ENCODE results near the gene INPP5F. TPM values are rescaled to one million over a fixed set of nuclear protein-coding genes. Genes with fewer than 3 reads are reported as not detected.

The INPP5F gene
- total and polyA plus RNA-seq, 2 of the 13 experiments (the other 11 are each of a cell fraction or from before 2014, with no cell fraction given), result 12.5 to 15.7 TPM

DNA sequence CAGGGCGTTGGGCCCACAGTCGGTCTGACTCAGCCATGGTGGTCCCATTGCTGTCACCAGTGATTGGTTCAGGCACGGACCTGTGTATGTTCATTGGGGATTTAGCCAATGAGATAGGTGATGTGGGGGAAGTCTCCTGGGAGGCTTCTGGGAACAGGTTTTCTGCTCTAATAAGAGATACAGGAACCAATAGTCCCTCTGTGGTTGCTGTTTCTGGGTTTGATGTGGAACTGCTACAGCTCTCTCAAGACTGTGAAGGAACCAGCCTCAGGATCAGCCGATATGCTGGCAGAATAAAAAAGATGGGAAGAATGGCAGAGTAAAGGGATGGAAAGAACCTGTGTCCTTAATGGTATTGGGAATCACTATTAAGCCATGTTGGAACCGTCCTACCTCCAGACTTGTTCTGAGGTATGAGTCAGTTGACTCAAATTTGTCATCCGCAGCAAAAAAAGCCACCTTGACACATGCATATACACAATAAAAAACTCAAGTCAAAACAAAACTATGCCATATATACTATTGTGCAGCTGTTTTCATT lies 76.2 kb downstream of the INPP5F start:
- no peaks in the 10 kb centered on the region for H3K79me2 ChIP-seq (ENCODE audit: insufficient read depth, low read length)
- no peak overlapping the region for H3K27ac ChIP-seq (ENCODE audit: extremely low read length, insufficient read depth, low read length)
- CTCF ChIA-PET (ENCODE audit: low intra/inter-chr PET ratio, low total read pairs), result no interaction called here
- H3K4me3 ChIP-seq (replicated peaks in 1 of 3; ENCODE audit: insufficient read depth in 1 of 3, low read depth in 2 of 3, low read length in 3 of 3), result no peak overlapping the region
- no peak overlapping the region for H3K4me2 ChIP-seq (ENCODE audit: low read depth, low read length)
- 96% methylated on average over 6 of the region's 6 CpGs for WGBS (ENCODE audit: low lambda C conversion rate)
- peaks cover 0 to 31% of the 10 kb centered on the region in 2 experiments; a peak in 3 of 5 replicates for H3K36me3 ChIP-seq (replicated peaks in 1 of 2; ENCODE audit: control insufficient read depth in 1 of 2, insufficient read depth in 2 of 2, low read length in 2 of 2)
- FAIRE-seq, result no peak
- in situ Hi-C loops (cut with HindIII; ENCODE audit: extremely low pct_ligation_motif_present, low pct_unique_long_range_greater_than_20kb), result no loop called here
- BruUV-seq (replicated peaks), result no TSS peak
- DNase-seq (ENCODE audit: low spot score), result no peak
- H4K20me1 ChIP-seq (ENCODE audit: insufficient read depth, low read length), result no peaks in the 10 kb centered on the region
- no peak overlapping the region for H2AFZ ChIP-seq (ENCODE audit: low read length)
- no peaks in the 10 kb centered on the region for H3K27me3 ChIP-seq (ENCODE audit: control insufficient read depth in 1 of 2, insufficient read depth in 2 of 2, low read length in 2 of 2)
- no peak overlapping the region for H3K9ac ChIP-seq (ENCODE audit: insufficient read depth, low read depth, low read length)
- TF ChIP-seq, protein P1, sequence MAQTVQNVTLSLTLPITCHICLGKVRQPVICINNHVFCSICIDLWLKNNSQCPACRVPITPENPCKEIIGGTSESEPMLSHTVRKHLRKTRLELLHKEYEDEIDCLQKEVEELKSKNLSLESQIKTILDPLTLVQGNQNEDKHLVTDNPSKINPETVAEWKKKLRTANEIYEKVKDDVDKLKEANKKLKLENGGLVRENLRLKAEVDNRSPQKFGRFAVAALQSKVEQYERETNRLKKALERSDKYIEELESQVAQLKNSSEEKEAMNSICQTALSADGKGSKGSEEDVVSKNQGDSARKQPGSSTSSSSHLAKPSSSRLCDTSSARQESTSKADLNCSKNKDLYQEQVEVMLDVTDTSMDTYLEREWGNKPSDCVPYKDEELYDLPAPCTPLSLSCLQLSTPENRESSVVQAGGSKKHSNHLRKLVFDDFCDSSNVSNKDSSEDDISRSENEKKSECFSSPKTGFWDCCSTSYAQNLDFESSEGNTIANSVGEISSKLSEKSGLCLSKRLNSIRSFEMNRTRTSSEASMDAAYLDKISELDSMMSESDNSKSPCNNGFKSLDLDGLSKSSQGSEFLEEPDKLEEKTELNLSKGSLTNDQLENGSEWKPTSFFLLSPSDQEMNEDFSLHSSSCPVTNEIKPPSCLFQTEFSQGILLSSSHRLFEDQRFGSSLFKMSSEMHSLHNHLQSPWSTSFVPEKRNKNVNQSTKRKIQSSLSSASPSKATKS (CRISPR knock-in tag; IDR thresholded peaks at IDR 0.05), result no peak
- TF ChIP-seq ZNF703 (CRISPR knock-in tag; IDR thresholded peaks at IDR 0.05; ENCODE audit: borderline replicate concordance) (no peak), ARNT2 (CRISPR knock-in tag; IDR thresholded peaks at IDR 0.05; ENCODE audit: low read depth) (no peak)
- H3K9me3 ChIP-seq (ENCODE audit: low read length), result no peaks in the 10 kb centered on the region
- intact Hi-C loops (cut with micrococcal nuclease; ENCODE audit: unreplicated experiment), result no loop called here
- POLR2A ChIA-PET, result no interaction called here
- no peak for ATAC-seq
- no peaks in the 10 kb centered on the region for H3K4me1 ChIP-seq (ENCODE audit: insufficient read depth, low read length)

DNA sequence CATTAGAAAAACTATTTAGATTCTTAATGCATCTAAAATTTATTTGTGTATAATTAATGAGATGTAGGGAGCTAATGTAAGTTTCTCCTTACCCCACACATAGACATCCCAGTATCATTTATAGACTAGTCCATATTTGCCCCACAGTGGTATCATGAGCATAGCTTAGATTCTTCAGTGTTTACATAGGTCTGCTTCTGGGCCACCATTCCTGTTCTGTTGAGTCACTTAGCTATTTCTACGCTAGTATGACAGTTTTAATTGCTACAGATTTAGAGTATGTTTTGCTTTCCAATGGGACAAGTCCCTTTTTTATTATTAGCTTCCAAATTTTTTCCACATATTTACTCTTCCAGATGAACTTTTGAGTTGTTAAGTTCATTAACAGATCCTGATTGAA lies 77.4 kb downstream of the INPP5F start:
- BruUV-seq (replicated peaks), result no TSS peak
- Histone ChIP-seq H3K4me3 (replicated peaks in 1 of 3; ENCODE audit: insufficient read depth in 1 of 3, low read depth in 2 of 3, low read length in 3 of 3) (no peak overlapping the region), H3K4me1 (ENCODE audit: insufficient read depth, low read length) (no peaks in the 10 kb centered on the region), H3K36me3 (replicated peaks in 1 of 2; ENCODE audit: control insufficient read depth in 1 of 2, insufficient read depth in 2 of 2, low read length in 2 of 2) (peaks cover 1 to 32% of the 10 kb centered on the region in 2 experiments; a peak in 4 of 5 replicates), H3K27me3 (ENCODE audit: control insufficient read depth in 1 of 2, insufficient read depth in 2 of 2, low read length in 2 of 2) (no peaks in the 10 kb centered on the region), H4K20me1 (ENCODE audit: insufficient read depth, low read length) (no peaks in the 10 kb centered on the region), H3K27ac (ENCODE audit: extremely low read length, insufficient read depth, low read length) (no peak overlapping the region), H3K79me2 (ENCODE audit: insufficient read depth, low read length) (no peaks in the 10 kb centered on the region), H3K9ac (ENCODE audit: insufficient read depth, low read depth, low read length) (no peak overlapping the region), H3K9me3 (ENCODE audit: low read length) (no peaks in the 10 kb centered on the region), H2AFZ (ENCODE audit: low read length) (no peak overlapping the region), H3K4me2 (ENCODE audit: low read depth, low read length) (no peak overlapping the region)
- ChIA-PET POLR2A (no interaction called here), CTCF (ENCODE audit: low intra/inter-chr PET ratio, low total read pairs) (no interaction called here)
- ATAC-seq (no peak), FAIRE-seq (no peak), DNase-seq (ENCODE audit: low spot score) (no peak)
- TF ChIP-seq MIXL1 (CRISPR knock-in tag; IDR thresholded peaks at IDR 0.05) (no peak), ARID2 (CRISPR knock-in tag; IDR thresholded peaks at IDR 0.05; ENCODE audit: borderline replicate concordance) (no peak), HMG20B (CRISPR knock-in tag; conservative IDR thresholded peaks at IDR 0.05) (no peak)
- TF ChIP-seq, protein P2, sequence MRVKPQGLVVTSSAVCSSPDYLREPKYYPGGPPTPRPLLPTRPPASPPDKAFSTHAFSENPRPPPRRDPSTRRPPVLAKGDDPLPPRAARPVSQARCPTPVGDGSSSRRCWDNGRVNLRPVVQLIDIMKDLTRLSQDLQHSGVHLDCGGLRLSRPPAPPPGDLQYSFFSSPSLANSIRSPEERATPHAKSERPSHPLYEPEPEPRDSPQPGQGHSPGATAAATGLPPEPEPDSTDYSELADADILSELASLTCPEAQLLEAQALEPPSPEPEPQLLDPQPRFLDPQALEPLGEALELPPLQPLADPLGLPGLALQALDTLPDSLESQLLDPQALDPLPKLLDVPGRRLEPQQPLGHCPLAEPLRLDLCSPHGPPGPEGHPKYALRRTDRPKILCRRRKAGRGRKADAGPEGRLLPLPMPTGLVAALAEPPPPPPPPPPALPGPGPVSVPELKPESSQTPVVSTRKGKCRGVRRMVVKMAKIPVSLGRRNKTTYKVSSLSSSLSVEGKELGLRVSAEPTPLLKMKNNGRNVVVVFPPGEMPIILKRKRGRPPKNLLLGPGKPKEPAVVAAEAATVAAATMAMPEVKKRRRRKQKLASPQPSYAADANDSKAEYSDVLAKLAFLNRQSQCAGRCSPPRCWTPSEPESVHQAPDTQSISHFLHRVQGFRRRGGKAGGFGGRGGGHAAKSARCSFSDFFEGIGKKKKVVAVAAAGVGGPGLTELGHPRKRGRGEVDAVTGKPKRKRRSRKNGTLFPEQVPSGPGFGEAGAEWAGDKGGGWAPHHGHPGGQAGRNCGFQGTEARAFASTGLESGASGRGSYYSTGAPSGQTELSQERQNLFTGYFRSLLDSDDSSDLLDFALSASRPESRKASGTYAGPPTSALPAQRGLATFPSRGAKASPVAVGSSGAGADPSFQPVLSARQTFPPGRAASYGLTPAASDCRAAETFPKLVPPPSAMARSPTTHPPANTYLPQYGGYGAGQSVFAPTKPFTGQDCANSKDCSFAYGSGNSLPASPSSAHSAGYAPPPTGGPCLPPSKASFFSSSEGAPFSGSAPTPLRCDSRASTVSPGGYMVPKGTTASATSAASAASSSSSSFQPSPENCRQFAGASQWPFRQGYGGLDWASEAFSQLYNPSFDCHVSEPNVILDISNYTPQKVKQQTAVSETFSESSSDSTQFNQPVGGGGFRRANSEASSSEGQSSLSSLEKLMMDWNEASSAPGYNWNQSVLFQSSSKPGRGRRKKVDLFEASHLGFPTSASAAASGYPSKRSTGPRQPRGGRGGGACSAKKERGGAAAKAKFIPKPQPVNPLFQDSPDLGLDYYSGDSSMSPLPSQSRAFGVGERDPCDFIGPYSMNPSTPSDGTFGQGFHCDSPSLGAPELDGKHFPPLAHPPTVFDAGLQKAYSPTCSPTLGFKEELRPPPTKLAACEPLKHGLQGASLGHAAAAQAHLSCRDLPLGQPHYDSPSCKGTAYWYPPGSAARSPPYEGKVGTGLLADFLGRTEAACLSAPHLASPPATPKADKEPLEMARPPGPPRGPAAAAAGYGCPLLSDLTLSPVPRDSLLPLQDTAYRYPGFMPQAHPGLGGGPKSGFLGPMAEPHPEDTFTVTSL (CRISPR knock-in tag; IDR thresholded peaks at IDR 0.05; ENCODE audit: borderline replicate concordance), result no peak
- TF ChIP-seq, protein P3, sequence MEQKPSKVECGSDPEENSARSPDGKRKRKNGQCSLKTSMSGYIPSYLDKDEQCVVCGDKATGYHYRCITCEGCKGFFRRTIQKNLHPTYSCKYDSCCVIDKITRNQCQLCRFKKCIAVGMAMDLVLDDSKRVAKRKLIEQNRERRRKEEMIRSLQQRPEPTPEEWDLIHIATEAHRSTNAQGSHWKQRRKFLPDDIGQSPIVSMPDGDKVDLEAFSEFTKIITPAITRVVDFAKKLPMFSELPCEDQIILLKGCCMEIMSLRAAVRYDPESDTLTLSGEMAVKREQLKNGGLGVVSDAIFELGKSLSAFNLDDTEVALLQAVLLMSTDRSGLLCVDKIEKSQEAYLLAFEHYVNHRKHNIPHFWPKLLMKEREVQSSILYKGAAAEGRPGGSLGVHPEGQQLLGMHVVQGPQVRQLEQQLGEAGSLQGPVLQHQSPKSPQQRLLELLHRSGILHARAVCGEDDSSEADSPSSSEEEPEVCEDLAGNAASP (CRISPR knock-in tag; IDR thresholded peaks at IDR 0.05; ENCODE audit: borderline replicate concordance), result no peak
- intact Hi-C loops (cut with micrococcal nuclease; ENCODE audit: unreplicated experiment), result no loop called here
- in situ Hi-C loops (cut with HindIII; ENCODE audit: extremely low pct_ligation_motif_present, low pct_unique_long_range_greater_than_20kb), result no loop called here
- 100% methylated on average over 1 of the region's 1 CpG for WGBS (ENCODE audit: low lambda C conversion rate)
